SK-N-SH treated with all-trans-retinoic acid at 6 μM for 48 hours (cell line): ENCODE results near the gene CPA4.

Source experiments
- ATAC-seq: fragments of 200-7000 bp; cut with Tn5 transposase; 3 replicates; pipeline ENCODE4 v1.9.1; 2020; ENCODE audit warnings: mild to moderate bottlenecking, moderate library complexity
- ARNTL ChIP-seq: fragments of 450-650 bp; formaldehyde crosslinking; IDR thresholded peaks from 2 replicates; pipeline ENCODE4 v1.5.0; 2020; ENCODE audit warnings: low read depth, mild to moderate bottlenecking, moderate library complexity, borderline replicate concordance
- BACH2 ChIP-seq: fragments of 250-450 bp; sonication (Bioruptor Pico); IDR thresholded peaks from 2 replicates; pipeline ENCODE4 v1.9.0; 2021; ENCODE audit warnings: mild to moderate bottlenecking, borderline replicate concordance
- CSDC2 ChIP-seq: fragments of 250-450 bp; sonication (Bioruptor Pico); IDR thresholded peaks from 2 replicates; pipeline ENCODE4 v1.5.0; 2020; ENCODE audit warnings: mild to moderate bottlenecking, moderate library complexity
- CSRNP3 ChIP-seq: fragments of 250-450 bp; sonication (Bioruptor Pico); IDR thresholded peaks from 2 replicates; pipeline ENCODE4 v1.5.1; 2021; ENCODE audit warnings: mild to moderate bottlenecking, moderate library complexity
- ESRRG ChIP-seq: fragments of 250-450 bp; sonication (Bioruptor Pico); IDR thresholded peaks from 2 replicates; pipeline ENCODE4 v1.6.1; 2021; ENCODE audit warnings: mild to moderate bottlenecking
- GLIS3 ChIP-seq: fragments of 250-450 bp; sonication (Bioruptor Pico); IDR thresholded peaks from 2 replicates; pipeline ENCODE4 v1.5.0; 2020; ENCODE audit warnings: mild to moderate bottlenecking, moderate library complexity
- ISL1 ChIP-seq: fragments of 250-450 bp; sonication (Bioruptor Pico); IDR thresholded peaks from 2 replicates; pipeline ENCODE4 v2.1.2; 2022; ENCODE audit warnings: mild to moderate bottlenecking, moderate library complexity
- OSR1 ChIP-seq: fragments of 250-450 bp; sonication (Bioruptor Pico); IDR thresholded peaks from 2 replicates; pipeline ENCODE4 v1.8.0; 2022; ENCODE audit warnings: moderate library complexity, mild to moderate bottlenecking, inconsistent platforms
- PATZ1 ChIP-seq: fragments of 250-450 bp; sonication (Bioruptor Pico); IDR thresholded peaks from 2 replicates; pipeline ENCODE4 v1.8.0; 2020; ENCODE audit warnings: mild to moderate bottlenecking, moderate library complexity, borderline replicate concordance
- PPARA ChIP-seq: fragments of 250-450 bp; sonication (Bioruptor Pico); IDR thresholded peaks from 2 replicates; pipeline ENCODE4 v1.5.0; 2020; ENCODE audit warnings: mild to moderate bottlenecking, borderline replicate concordance
- SNAI2 ChIP-seq: fragments of 250-450 bp; sonication (Bioruptor Pico); IDR thresholded peaks from 2 replicates; pipeline ENCODE4 v1.5.0; 2020; ENCODE audit warnings: mild to moderate bottlenecking, moderate library complexity
- TCF4 ChIP-seq: fragments of 250-450 bp; sonication (Bioruptor Pico); IDR thresholded peaks from 2 replicates; pipeline ENCODE4 v1.8.0; 2021; ENCODE audit warnings: mild to moderate bottlenecking, moderate library complexity, borderline replicate concordance
- TOX ChIP-seq: fragments of 250-450 bp; sonication (Bioruptor Pico); IDR thresholded peaks from 2 replicates; pipeline ENCODE4 v1.8.0; 2021; ENCODE audit warnings: mild to moderate bottlenecking, moderate library complexity, borderline replicate concordance
- ZC3H10 ChIP-seq: fragments of 250-450 bp; sonication (Bioruptor Pico); IDR thresholded peaks from 2 replicates; pipeline ENCODE4 v1.5.1; 2021; ENCODE audit warnings: mild to moderate bottlenecking, moderate library complexity
- ZFP30 ChIP-seq: fragments of 450-650 bp; formaldehyde crosslinking; IDR thresholded peaks from 2 replicates; pipeline ENCODE4 v1.5.0; 2022; ENCODE audit warnings: mild to moderate bottlenecking, moderate library complexity
- ZNF565 ChIP-seq: fragments of 450-650 bp; formaldehyde crosslinking; conservative IDR thresholded peaks from 2 replicates; pipeline ENCODE4 v1.5.0; 2020; ENCODE audit warnings: low read depth, mild to moderate bottlenecking, moderate library complexity
- ZNF70 ChIP-seq: fragments of 450-650 bp; formaldehyde crosslinking; IDR thresholded peaks from 2 replicates; pipeline ENCODE4 v1.5.0; 2020; ENCODE audit warnings: mild to moderate bottlenecking, moderate library complexity
- TF ChIP-seq, protein P1 (sequence below): fragments of 250-450 bp; sonication (Bioruptor Pico); IDR thresholded peaks from 2 replicates; pipeline ENCODE4 v1.5.1; 2020; ENCODE audit warnings: low read depth, mild to moderate bottlenecking, moderate library complexity
- TF ChIP-seq, protein P2 (sequence below): fragments of 250-450 bp; sonication (Bioruptor Pico); IDR thresholded peaks from 2 replicates; pipeline ENCODE4 v1.5.0; 2020; ENCODE audit warnings: mild to moderate bottlenecking, moderate library complexity

The CPA4 gene

DNA sequence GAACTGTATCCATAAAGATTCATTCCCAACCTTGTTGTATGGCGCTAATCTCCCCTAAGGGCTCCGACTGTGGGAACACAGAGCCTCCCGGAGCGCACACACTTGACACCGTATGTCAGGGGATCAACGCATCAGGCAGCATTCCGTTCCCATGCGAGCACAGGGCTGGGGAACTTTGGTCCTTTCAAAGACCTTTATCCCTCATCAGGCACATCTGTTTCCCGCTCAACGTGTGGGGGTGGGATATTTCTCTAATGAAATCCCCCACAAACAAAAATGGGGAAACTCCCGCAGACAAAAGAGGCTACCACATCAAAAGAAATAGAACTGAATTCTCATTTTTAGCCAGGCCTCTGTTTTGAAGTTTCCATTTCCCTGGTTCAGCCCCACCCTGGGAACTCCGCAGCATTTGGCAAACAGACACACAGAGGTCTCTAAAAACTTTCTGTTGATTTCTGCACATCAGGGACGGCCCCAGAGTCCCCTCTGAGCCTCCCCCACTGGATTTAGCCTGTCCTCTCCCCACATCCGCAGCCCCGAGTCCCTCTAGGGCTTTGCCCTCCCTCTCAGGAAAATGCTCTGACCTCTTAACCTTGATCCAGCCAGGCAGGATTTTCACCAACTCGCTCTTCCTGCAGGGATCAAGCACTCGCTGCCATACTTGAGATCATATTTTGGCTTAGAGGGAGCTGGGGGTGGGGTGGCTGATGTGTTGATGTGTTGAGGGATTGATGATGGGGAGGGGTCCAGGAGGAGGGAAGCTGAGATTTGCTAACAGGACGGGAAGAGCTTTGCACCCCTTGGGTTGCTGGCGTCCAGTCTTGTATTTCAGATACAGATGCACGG is 58.2 kb downstream of the CPA4 start:
- TF ChIP-seq GLIS3 (CRISPR knock-in tag) (no peak), ESRRG (no peak), ZC3H10 (CRISPR knock-in tag) (no peak), ZFP30 (CRISPR knock-in tag) (no peak), CSRNP3 (CRISPR knock-in tag) (no peak), CSDC2 (CRISPR knock-in tag) (no peak), ISL1 (CRISPR knock-in tag) (no peak), TCF4 (CRISPR knock-in tag) (no peak), BACH2 (CRISPR knock-in tag) (no peak), ZNF565 (CRISPR knock-in tag) (no peak), PATZ1 (CRISPR knock-in tag) (no peak), ARNTL (CRISPR knock-in tag) (no peak)
- TF ChIP-seq, protein P1, sequence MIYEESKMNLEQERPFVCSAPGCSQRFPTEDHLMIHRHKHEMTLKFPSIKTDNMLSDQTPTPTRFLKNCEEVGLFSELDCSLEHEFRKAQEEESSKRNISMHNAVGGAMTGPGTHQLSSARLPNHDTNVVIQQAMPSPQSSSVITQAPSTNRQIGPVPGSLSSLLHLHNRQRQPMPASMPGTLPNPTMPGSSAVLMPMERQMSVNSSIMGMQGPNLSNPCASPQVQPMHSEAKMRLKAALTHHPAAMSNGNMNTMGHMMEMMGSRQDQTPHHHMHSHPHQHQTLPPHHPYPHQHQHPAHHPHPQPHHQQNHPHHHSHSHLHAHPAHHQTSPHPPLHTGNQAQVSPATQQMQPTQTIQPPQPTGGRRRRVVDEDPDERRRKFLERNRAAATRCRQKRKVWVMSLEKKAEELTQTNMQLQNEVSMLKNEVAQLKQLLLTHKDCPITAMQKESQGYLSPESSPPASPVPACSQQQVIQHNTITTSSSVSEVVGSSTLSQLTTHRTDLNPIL (CRISPR knock-in tag), result no peak
- TF ChIP-seq, protein P2, sequence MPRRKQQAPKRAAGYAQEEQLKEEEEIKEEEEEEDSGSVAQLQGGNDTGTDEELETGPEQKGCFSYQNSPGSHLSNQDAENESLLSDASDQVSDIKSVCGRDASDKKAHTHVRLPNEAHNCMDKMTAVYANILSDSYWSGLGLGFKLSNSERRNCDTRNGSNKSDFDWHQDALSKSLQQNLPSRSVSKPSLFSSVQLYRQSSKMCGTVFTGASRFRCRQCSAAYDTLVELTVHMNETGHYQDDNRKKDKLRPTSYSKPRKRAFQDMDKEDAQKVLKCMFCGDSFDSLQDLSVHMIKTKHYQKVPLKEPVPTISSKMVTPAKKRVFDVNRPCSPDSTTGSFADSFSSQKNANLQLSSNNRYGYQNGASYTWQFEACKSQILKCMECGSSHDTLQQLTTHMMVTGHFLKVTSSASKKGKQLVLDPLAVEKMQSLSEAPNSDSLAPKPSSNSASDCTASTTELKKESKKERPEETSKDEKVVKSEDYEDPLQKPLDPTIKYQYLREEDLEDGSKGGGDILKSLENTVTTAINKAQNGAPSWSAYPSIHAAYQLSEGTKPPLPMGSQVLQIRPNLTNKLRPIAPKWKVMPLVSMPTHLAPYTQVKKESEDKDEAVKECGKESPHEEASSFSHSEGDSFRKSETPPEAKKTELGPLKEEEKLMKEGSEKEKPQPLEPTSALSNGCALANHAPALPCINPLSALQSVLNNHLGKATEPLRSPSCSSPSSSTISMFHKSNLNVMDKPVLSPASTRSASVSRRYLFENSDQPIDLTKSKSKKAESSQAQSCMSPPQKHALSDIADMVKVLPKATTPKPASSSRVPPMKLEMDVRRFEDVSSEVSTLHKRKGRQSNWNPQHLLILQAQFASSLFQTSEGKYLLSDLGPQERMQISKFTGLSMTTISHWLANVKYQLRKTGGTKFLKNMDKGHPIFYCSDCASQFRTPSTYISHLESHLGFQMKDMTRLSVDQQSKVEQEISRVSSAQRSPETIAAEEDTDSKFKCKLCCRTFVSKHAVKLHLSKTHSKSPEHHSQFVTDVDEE, result no peak
- ATAC-seq, result no peak

DNA sequence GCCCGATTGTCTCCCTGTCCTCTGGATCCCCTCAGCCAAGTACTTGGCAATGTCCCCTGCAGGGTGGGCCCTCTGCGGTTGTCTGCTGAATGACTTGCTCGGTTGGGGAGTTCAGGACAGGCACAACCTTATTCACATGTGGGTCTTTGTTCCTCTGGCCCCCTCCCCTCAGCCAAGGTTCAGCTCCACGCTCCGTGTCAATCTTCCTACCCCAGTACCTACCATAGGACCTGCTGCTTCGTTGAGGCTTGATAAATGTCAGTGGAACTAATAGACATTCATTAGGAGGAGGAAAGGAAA is 58.8 kb downstream of the CPA4 start:
- ATAC-seq, result no peak
- TF ChIP-seq SNAI2 (CRISPR knock-in tag) (no peak), ISL1 (CRISPR knock-in tag) (no peak), ESRRG (no peak), ZNF565 (CRISPR knock-in tag) (no peak), ZFP30 (CRISPR knock-in tag) (no peak), OSR1 (CRISPR knock-in tag) (no peak), ARNTL (CRISPR knock-in tag) (no peak), TCF4 (CRISPR knock-in tag) (no peak), ZNF70 (CRISPR knock-in tag) (no peak), BACH2 (CRISPR knock-in tag) (no peak), TOX (CRISPR knock-in tag) (no peak), GLIS3 (CRISPR knock-in tag) (no peak), PATZ1 (CRISPR knock-in tag) (no peak), PPARA (CRISPR knock-in tag) (no peak)
- TF ChIP-seq, protein P1 (CRISPR knock-in tag), result no peak
- TF ChIP-seq, protein P2, result no peak
